Mammary epithelial cell (primary cell): Measurements from ENCODE around the gene PITX3.

Source experiments
- CTCF ChIP-seq, 2 donors: IDR thresholded peaks in 1 of 2; conservative IDR thresholded peaks in 1 of 2; 2 replicates each; pipeline ENCODE4 v1.5.1; 2011 to 2012; ENCODE audit warnings: inconsistent platforms in 2 of 2, low read length in 2 of 2, mild to moderate bottlenecking in 2 of 2, control low read depth in 1 of 2, low read depth in 1 of 2; ENCODE audit not compliant: insufficient read depth in 1 of 2; ENCODE audit errors: extremely low read depth in 1 of 2
- EZH2 ChIP-seq: IDR thresholded peaks from 2 replicates; pipeline ENCODE4 v1.6.1; 2012; ENCODE audit warnings: low read length, inconsistent platforms, borderline replicate concordance

DNA sequence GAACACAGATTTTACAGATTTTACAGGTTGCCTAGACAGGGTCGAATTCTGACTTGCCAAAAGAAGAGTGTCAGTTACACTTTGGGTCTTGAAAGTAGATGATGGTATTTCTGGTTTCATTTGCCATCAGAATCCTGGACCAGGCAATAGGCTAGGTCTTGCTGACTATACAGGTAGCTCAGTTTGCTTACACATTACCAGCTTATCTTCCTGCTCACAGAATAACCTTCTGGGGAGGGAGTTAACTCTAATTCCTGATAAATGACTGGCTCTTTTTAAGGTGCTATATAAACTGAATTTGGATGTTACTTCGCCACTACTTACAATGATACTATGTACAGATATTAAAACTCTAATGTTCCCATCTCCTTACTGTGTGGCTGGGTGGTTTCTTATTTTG is 43.8 kb upstream of the PITX3 start:
- TF ChIP-seq CTCF (conservative IDR thresholded peaks at IDR 0.05 in 1 of 2, IDR thresholded peaks at IDR 0.05 in 1 of 2; ENCODE audit: extremely low read depth in 1 of 2, insufficient read depth in 1 of 2, low read depth in 1 of 2, low read length in 2 of 2): no peak
- no peak for TF ChIP-seq EZH2
